ENCODE results near the gene ARHGEF3.

DNA sequence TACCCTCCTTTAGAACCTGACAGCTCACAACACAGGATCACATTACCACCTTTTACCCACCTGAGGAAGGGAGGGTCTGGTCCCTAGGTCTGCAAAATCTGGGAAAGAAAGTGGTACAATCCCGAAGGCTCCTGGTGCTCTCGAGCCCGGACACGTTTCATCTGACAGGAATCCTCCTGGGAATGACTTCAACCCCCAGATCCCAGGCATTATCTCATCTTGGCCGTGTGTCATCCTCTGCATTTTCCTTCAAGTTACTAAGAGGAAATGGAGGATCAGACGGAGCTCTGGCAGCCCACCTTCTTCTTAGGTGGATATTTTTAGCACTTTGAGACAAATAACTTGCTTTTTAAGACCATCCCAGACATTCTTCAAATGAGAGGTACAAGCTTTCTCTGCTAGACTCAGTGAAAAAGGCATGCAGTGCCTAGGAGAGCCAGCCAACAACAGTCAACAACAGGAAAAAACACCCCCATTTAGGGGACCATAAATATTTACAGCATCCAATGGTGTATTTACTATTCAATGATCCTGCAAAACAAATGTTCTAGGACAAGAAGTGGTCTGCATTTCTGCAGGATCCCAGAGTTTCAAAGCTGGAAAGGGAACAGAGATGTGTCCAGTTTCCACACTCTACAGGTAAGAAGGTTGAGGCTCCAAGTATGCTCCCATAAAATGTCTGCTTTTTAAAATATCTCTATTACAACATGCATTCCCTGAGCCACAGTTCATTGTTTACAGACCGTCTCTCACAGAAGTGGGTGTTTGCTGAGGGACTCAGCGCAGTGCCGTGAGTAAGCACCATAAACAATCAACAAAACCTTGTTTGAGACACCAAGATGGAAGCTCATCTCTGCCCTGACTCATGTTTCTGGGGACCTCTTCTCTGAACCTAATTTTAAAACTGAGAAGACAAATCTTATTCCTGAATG is 38.3 kb upstream of the ARHGEF3 start:
- TF ChIP-seq POLR2A (IDR thresholded peaks at IDR 0.05): no peak
- TF ChIP-seq, protein P1, sequence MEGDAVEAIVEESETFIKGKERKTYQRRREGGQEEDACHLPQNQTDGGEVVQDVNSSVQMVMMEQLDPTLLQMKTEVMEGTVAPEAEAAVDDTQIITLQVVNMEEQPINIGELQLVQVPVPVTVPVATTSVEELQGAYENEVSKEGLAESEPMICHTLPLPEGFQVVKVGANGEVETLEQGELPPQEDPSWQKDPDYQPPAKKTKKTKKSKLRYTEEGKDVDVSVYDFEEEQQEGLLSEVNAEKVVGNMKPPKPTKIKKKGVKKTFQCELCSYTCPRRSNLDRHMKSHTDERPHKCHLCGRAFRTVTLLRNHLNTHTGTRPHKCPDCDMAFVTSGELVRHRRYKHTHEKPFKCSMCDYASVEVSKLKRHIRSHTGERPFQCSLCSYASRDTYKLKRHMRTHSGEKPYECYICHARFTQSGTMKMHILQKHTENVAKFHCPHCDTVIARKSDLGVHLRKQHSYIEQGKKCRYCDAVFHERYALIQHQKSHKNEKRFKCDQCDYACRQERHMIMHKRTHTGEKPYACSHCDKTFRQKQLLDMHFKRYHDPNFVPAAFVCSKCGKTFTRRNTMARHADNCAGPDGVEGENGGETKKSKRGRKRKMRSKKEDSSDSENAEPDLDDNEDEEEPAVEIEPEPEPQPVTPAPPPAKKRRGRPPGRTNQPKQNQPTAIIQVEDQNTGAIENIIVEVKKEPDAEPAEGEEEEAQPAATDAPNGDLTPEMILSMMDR (IDR thresholded peaks at IDR 0.05): no peak

Measured in uterus (tissue), 2 donors.